PC-3 (cell line): ENCODE results near the gene CCL7. TPM values are rescaled to one million over a fixed set of nuclear protein-coding genes. Genes with fewer than 3 reads are reported as not detected.

Source experiments
- ATAC-seq: fragments of 200-7000 bp; cut with Tn5 transposase; 2 replicates; pipeline ENCODE4 v1.9.1; 2020; ENCODE audit warnings: mild to moderate bottlenecking, moderate library complexity
- BruUV-seq: library from RNA; stranded (reverse); fragments of 400-500 nt; replicated peaks from 2 replicates; lab custom pipeline; 2021; lab: Mats Ljungman, UMichigan
- CTCF ChIA-PET: fragments of 300-600 bp; sonication (Branson Sonifier 250); formaldehyde crosslinking; loops from one replicate; lab custom pipeline; 2022; ENCODE audit warnings: antibody characterized with exemption; lab: Charles Lee
- POLR2A ChIA-PET: fragments of 300-600 bp; sonication (Branson Sonifier 250); formaldehyde crosslinking; loops from one replicate; lab custom pipeline; 2022; ENCODE audit warnings: antibody characterized with exemption; ENCODE audit not compliant: unreplicated experiment; lab: Charles Lee
- DNase-seq: peaks from one replicate; pipeline ENCODE4 v3.0.0-alpha.2; 2015
- H2AFZ ChIP-seq: fragments of 300-600 bp; sonication (generic); 2 replicates; pipeline ENCODE4 v1.6.0; 2016; ENCODE audit warnings: antibody characterized with exemption, low read length
- H3F3A ChIP-seq: fragments of 300-600 bp; sonication (generic); one replicate; pipeline ENCODE4 v1.6.0; 2017; ENCODE audit warnings: antibody characterized with exemption, low read length, control low read depth, mild to moderate bottlenecking; ENCODE audit not compliant: unreplicated experiment
- H3K27ac ChIP-seq: fragments of 300-600 bp; sonication (generic); 2 replicates; pipeline ENCODE4 v1.5.1; 2016; ENCODE audit warnings: mild to moderate bottlenecking, low read length
- H3K27me3 ChIP-seq: fragments of 300-600 bp; sonication (generic); 2 replicates; pipeline ENCODE4 v1.6.1; 2016; ENCODE audit warnings: low read length, mixed read lengths
- H3K36me3 ChIP-seq: fragments of 300-600 bp; sonication (generic); 2 replicates; pipeline ENCODE4 v1.6.1; 2016; ENCODE audit warnings: low read depth, mixed run types, low read length, mixed read lengths
- H3K4me1 ChIP-seq: fragments of 300-600 bp; sonication (generic); 2 replicates; pipeline ENCODE4 v1.5.1; 2016; ENCODE audit warnings: low read length; ENCODE audit not compliant: insufficient read depth
- H3K4me2 ChIP-seq: fragments of 300-600 bp; sonication (generic); 2 replicates; pipeline ENCODE4 v1.6.0; 2016; ENCODE audit warnings: low read length
- H3K4me3 ChIP-seq: fragments of 300-600 bp; sonication (generic); 2 replicates; pipeline ENCODE4 v1.5.1; 2016; ENCODE audit warnings: mild to moderate bottlenecking, low read length, mixed read lengths
- H3K79me2 ChIP-seq: fragments of 300-600 bp; sonication (generic); 2 replicates; pipeline ENCODE4 v1.6.1; 2017; ENCODE audit warnings: low read length, mixed read lengths
- H3K9ac ChIP-seq: fragments of 300-600 bp; sonication (generic); 2 replicates; pipeline ENCODE4 v1.6.0; 2016; ENCODE audit warnings: mild to moderate bottlenecking, low read length
- H3K9me2 ChIP-seq: fragments of 300-600 bp; sonication (generic); replicated peaks from 2 replicates; pipeline ENCODE4 v1.6.1; 2016; ENCODE audit warnings: mixed run types, low read length, mixed read lengths
- H3K9me3 ChIP-seq: fragments of 300-600 bp; sonication (generic); 2 replicates; pipeline ENCODE4 v1.6.1; 2016; ENCODE audit warnings: low read length, mixed read lengths
- H4K20me1 ChIP-seq: fragments of 300-600 bp; sonication (generic); 2 replicates; pipeline ENCODE4 v1.6.1; 2016; ENCODE audit warnings: low read length, mixed read lengths
- EZH2 ChIP-seq: fragments of 300-600 bp; sonication (generic); IDR thresholded peaks from one replicate; pipeline ENCODE4 v1.6.1; 2017; ENCODE audit warnings: antibody characterized with exemption, mild to moderate bottlenecking, low read length; ENCODE audit not compliant: unreplicated experiment
- EZH2phosphoT487 ChIP-seq: fragments of 300-600 bp; sonication (generic); IDR thresholded peaks from 2 replicates; pipeline ENCODE4 v1.6.1; 2018; ENCODE audit warnings: mild to moderate bottlenecking, antibody characterized with exemption, low read length, borderline replicate concordance
- intact Hi-C: fragments of 100-400 bp; cut with micrococcal nuclease; formaldehyde crosslinking; loops from 2 replicates; pipeline ENCODE4 v1.9.0; 2023
- total RNA-seq: library from RNA; depleted of rRNA; stranded (reverse); fragments of >200 nt; gene quantifications from 2 replicates; pipeline ENCODE4 v1.2.3, GENCODE V29; 2014
- TF ChIP-seq, protein P1 (sequence below): fragments of 300-600 bp; sonication (generic); conservative IDR thresholded peaks from 2 replicates; pipeline ENCODE4 v1.5.1; 2017; ENCODE audit warnings: antibody characterized with exemption, low read depth, mild to moderate bottlenecking, low read length

CCL7 gene
- total RNA-seq, 1 experiment from 2014 or later = not detected

DNA sequence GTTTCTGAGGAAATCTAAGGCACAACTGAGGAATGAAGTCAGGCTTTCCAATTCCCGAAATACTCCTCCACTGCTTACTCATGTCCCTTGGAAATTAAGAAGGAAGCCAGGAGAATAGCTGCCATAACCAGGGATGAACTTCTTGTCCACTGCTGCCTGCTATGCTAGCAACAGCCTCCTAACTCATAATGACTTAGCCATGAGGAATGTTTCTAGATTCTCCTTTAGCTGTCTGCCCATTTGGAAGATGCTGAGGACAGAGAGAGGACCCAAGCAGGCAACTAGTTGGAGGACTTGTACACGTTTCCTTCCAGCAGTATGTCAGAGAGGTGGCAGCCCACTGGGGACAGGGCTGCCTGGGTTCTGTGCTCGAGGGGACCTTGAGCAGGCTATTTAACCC lies 15.9 kb upstream of the CCL7 start:
- intact Hi-C loops = no loop called here
- CTCF ChIA-PET = no interaction called here
- no peak for DNase-seq

DNA sequence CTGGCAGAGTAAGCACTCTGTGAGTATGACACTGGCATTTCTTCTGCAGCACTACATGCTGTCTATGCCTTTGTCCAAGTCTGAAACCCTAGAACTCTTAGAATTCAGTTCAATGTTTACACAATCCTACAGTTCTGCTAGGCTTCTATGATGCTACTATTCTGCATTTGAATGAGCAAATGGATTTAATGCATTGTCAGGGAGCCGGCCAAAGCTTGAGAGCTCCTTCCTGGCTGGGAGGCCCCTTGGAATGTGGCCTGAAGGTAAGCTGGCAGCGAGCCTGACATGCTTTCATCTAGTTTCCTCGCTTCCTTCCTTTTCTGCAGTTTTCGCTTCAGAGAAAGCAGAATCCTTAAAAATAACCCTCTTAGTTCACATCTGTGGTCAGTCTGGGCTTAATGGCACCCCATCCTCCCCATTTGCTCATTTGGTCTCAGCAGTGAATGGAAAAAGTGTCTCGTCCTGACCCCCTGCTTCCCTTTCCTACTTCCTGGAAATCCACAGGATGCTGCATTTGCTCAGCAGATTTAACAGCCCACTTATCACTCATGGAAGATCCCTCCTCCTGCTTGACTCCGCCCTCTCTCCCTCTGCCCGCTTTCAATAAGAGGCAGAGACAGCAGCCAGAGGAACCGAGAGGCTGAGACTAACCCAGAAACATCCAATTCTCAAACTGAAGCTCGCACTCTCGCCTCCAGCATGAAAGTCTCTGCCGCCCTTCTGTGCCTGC lies 15.2 kb upstream of the CCL7 start, which contains the start of gene CCL2:
Gene CCL2, plus strand, starts transcription at position 635 of the 730 bp plus-strand sequence. Its CDS starts 65 bp downstream, at position 700.
- no peak for ATAC-seq
- no TSS peak for BruUV-seq

More for the DNA sequence above, 15.9 kb upstream of the CCL7 start:
- H3K4me3 ChIP-seq = no peak overlapping the region
- H3K27me3 ChIP-seq = no peaks in the 10 kb centered on the region
- no peaks in the 10 kb centered on the region for H4K20me1 ChIP-seq
- no peak overlapping the region for H3K27ac ChIP-seq
- H3K9me3 ChIP-seq = no peaks in the 10 kb centered on the region
- H3K4me2 ChIP-seq = no peak overlapping the region
- H3K9ac ChIP-seq = no peak overlapping the region
- no peaks in the 10 kb centered on the region for H3K79me2 ChIP-seq
- BruUV-seq = no TSS peak
- TF ChIP-seq EZH2 (no peak), EZH2phosphoT487 (no peak)
- TF ChIP-seq, protein P1, sequence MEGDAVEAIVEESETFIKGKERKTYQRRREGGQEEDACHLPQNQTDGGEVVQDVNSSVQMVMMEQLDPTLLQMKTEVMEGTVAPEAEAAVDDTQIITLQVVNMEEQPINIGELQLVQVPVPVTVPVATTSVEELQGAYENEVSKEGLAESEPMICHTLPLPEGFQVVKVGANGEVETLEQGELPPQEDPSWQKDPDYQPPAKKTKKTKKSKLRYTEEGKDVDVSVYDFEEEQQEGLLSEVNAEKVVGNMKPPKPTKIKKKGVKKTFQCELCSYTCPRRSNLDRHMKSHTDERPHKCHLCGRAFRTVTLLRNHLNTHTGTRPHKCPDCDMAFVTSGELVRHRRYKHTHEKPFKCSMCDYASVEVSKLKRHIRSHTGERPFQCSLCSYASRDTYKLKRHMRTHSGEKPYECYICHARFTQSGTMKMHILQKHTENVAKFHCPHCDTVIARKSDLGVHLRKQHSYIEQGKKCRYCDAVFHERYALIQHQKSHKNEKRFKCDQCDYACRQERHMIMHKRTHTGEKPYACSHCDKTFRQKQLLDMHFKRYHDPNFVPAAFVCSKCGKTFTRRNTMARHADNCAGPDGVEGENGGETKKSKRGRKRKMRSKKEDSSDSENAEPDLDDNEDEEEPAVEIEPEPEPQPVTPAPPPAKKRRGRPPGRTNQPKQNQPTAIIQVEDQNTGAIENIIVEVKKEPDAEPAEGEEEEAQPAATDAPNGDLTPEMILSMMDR = no peak
- POLR2A ChIA-PET = no interaction called here
- H3K36me3 ChIP-seq = no peaks in the 10 kb centered on the region
- H3K4me1 ChIP-seq = no peaks in the 10 kb centered on the region
- ATAC-seq = no peak
- H3F3A ChIP-seq = no peaks in the 10 kb centered on the region
- no peak overlapping the region for H2AFZ ChIP-seq
- H3K9me2 ChIP-seq = no peaks in the 10 kb centered on the region

DNA sequence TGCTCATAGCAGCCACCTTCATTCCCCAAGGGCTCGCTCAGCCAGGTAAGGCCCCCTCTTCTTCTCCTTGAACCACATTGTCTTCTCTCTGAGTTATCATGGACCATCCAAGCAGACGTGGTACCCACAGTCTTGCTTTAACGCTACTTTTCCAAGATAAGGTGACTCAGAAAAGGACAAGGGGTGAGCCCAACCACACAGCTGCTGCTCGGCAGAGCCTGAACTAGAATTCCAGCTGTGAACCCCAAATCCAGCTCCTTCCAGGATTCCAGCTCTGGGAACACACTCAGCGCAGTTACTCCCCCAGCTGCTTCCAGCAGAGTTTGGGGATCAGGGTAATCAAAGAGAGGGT lies 14.7 kb upstream of the CCL7 start:
- POLR2A ChIA-PET = no interaction called here
- Histone ChIP-seq H3K4me2 (no peak overlapping the region), H3K79me2 (no peaks in the 10 kb centered on the region), H3K27ac (no peak overlapping the region), H3K36me3 (no peaks in the 10 kb centered on the region), H2AFZ (no peak overlapping the region), H3K4me3 (no peak overlapping the region), H3K27me3 (no peaks in the 10 kb centered on the region), H4K20me1 (no peaks in the 10 kb centered on the region), H3K9ac (no peak overlapping the region), H3K4me1 (no peaks in the 10 kb centered on the region), H3K9me3 (no peaks in the 10 kb centered on the region), H3F3A (no peaks in the 10 kb centered on the region), H3K9me2 (no peaks in the 10 kb centered on the region)
- no TSS peak for BruUV-seq
- CTCF ChIA-PET = no interaction called here
- no peak for ATAC-seq
- DNase-seq = no peak
- intact Hi-C loops = no loop called here
- TF ChIP-seq EZH2phosphoT487 (no peak), EZH2 (no peak)
- TF ChIP-seq, protein P1 = no peak

More for the DNA sequence above, 15.2 kb upstream of the CCL7 start, which contains the start of gene CCL2:
- Histone ChIP-seq H2AFZ (no peak within 1 kb of the TSS), H3K4me1 (no peaks in the 10 kb centered on the region), H3K36me3 (no peaks in the 10 kb centered on the region), H3K9me2 (no peaks in the 10 kb centered on the region), H3K27me3 (no peaks in the 10 kb centered on the region), H3K4me2 (no peak within 1 kb of the TSS), H3K9ac (no peak within 1 kb of the TSS), H3K9me3 (no peaks in the 10 kb centered on the region), H3K27ac (no peak within 1 kb of the TSS), H4K20me1 (no peaks in the 10 kb centered on the region), H3K4me3 (no peak within 1 kb of the TSS), H3K79me2 (no peaks in the 10 kb centered on the region), H3F3A (no peaks in the 10 kb centered on the region)
- intact Hi-C loops = no loop called here
- CTCF ChIA-PET = no interaction called here
- POLR2A ChIA-PET = no interaction called here
- DNase-seq = no peak
- TF ChIP-seq EZH2phosphoT487 (no peak), EZH2 (no peak)
- TF ChIP-seq, protein P1 = no peak
